IMR-90 (cell line): ENCODE data around the gene GGA3. TPM values are rescaled to one million over a fixed set of nuclear protein-coding genes. Genes with fewer than 3 reads are reported as not detected.

ENCODE experiments used
- ATAC-seq: fragments of 200-7000 bp; cut with Tn5 transposase; 2 replicates; pipeline ENCODE4 v1.9.1; 2020; ENCODE audit warnings: low read depth, mild to moderate bottlenecking, moderate library complexity
- BruUV-seq: library from RNA; stranded (reverse); fragments of 400-500 nt; replicated peaks from 2 replicates; lab custom pipeline; 2021; lab: Mats Ljungman, UMichigan
- CTCF ChIA-PET: fragments of 300-600 bp; formaldehyde crosslinking; extraction: SDS; loops from one replicate; lab custom pipeline; 2021; ENCODE audit warnings: antibody characterized with exemption; lab: Yijun Ruan, JAX
- POLR2A ChIA-PET: fragments of 300-600 bp; sonication (Branson Sonifier 250); formaldehyde crosslinking; loops from one replicate; lab custom pipeline; 2022; ENCODE audit warnings: antibody characterized with exemption; ENCODE audit not compliant: unreplicated experiment; lab: Charles Lee
- DNase-seq: peaks from one replicate; pipeline ENCODE4 v3.0.0; 2013
- H2AFZ ChIP-seq: replicated peaks from 2 replicates; pipeline ENCODE3; 2013; ENCODE audit warnings: low read length, mild to moderate bottlenecking; ENCODE audit not compliant: poor library complexity
- H2AK5ac ChIP-seq: 2 replicates; pipeline ENCODE4 v1.6.1; 2013; ENCODE audit warnings: low read depth, low read length, inconsistent platforms
- H2AK9ac ChIP-seq: replicated peaks from 2 replicates; pipeline ENCODE3; 2013; ENCODE audit warnings: mild to moderate bottlenecking, low read depth, low read length, moderate library complexity; ENCODE audit not compliant: poor library complexity
- H2BK120ac ChIP-seq: 2 replicates; pipeline ENCODE4 v1.6.1; 2013; ENCODE audit warnings: low read depth, low read length, inconsistent platforms
- H2BK15ac ChIP-seq: 3 replicates; pipeline ENCODE4 v1.6.1; 2013; ENCODE audit warnings: low read depth, low read length, inconsistent platforms
- H2BK20ac ChIP-seq: 2 replicates; pipeline ENCODE4 v1.6.1; 2013; ENCODE audit warnings: low read depth, mild to moderate bottlenecking, inconsistent platforms, low read length, moderate library complexity
- H2BK5ac ChIP-seq: 2 replicates; pipeline ENCODE4 v1.6.1; 2013; ENCODE audit warnings: mild to moderate bottlenecking, low read depth, low read length, inconsistent platforms; ENCODE audit not compliant: poor library complexity, severe bottlenecking
- H3K14ac ChIP-seq: replicated peaks from 2 replicates; pipeline ENCODE4 v1.6.1; 2013; ENCODE audit warnings: low read depth, low read length, inconsistent platforms
- H3K18ac ChIP-seq: 2 replicates; pipeline ENCODE4 v1.6.1; 2013; ENCODE audit warnings: low read depth, low read length, control low read depth
- H3K23ac ChIP-seq: 2 replicates; pipeline ENCODE4 v1.6.1; 2013; ENCODE audit warnings: low read depth, low read length, inconsistent platforms
- H3K27ac ChIP-seq: 2 replicates; pipeline ENCODE4 v1.5.1; 2013; ENCODE audit warnings: mild to moderate bottlenecking, control low read depth, low read length; ENCODE audit not compliant: insufficient read depth
- H3K27me3 ChIP-seq: 2 replicates; pipeline ENCODE4 v1.6.1; 2013; ENCODE audit warnings: low read length; ENCODE audit not compliant: control insufficient read depth, insufficient read depth
- H3K36me3 ChIP-seq: 2 replicates; pipeline ENCODE4 v1.6.1; 2013; ENCODE audit warnings: low read length, mixed read lengths; ENCODE audit not compliant: control insufficient read depth, insufficient read depth
- H3K4ac ChIP-seq: 2 replicates; pipeline ENCODE4 v1.6.1; 2013; ENCODE audit warnings: low read depth, low read length, inconsistent platforms
- H3K4me1 ChIP-seq: 2 replicates; pipeline ENCODE4 v1.6.1; 2013; ENCODE audit warnings: low read length, mixed read lengths; ENCODE audit not compliant: control insufficient read depth, insufficient read depth
- H3K4me2 ChIP-seq: 2 replicates; pipeline ENCODE4 v1.6.1; 2013; ENCODE audit warnings: low read depth, mild to moderate bottlenecking, control low read depth, low read length, moderate library complexity
- H3K4me3 ChIP-seq: 2 replicates; pipeline ENCODE4 v1.5.1; 2013; ENCODE audit warnings: low read depth, mild to moderate bottlenecking, control low read depth, low read length, moderate library complexity; ENCODE audit not compliant: insufficient read depth
- H3K56ac ChIP-seq: 2 replicates; pipeline ENCODE4 v1.6.1; 2013; ENCODE audit warnings: low read length, inconsistent platforms; ENCODE audit not compliant: insufficient read depth; ENCODE audit errors: extremely low read depth
- H3K79me1 ChIP-seq, 2 experiments: 2 replicates each; pipeline ENCODE4 v1.6.1; 2013; ENCODE audit warnings: low read length in 2 of 2, inconsistent platforms in 1 of 2, low read depth in 1 of 2
- H3K9ac ChIP-seq: 2 replicates; pipeline ENCODE4 v1.6.1; 2013; ENCODE audit warnings: low read depth, low read length, control low read depth
- H3K9me1 ChIP-seq: 2 replicates; pipeline ENCODE4 v1.6.1; 2013; ENCODE audit warnings: low read length, inconsistent platforms; ENCODE audit not compliant: insufficient read depth
- H3K9me3 ChIP-seq: 2 replicates; pipeline ENCODE4 v1.6.1; 2013; ENCODE audit warnings: low read length; ENCODE audit not compliant: control insufficient read depth, insufficient read depth
- H4K20me1 ChIP-seq: 2 replicates; pipeline ENCODE4 v1.6.1; 2013; ENCODE audit warnings: low read length, inconsistent platforms; ENCODE audit not compliant: insufficient read depth
- H4K5ac ChIP-seq: 2 replicates; pipeline ENCODE4 v1.6.1; 2013; ENCODE audit warnings: mild to moderate bottlenecking, low read depth, low read length, control low read depth
- H4K8ac ChIP-seq, 2 experiments: 2 replicates each; pipeline ENCODE4 v1.6.1; 2013; ENCODE audit warnings: low read depth in 2 of 2, low read length in 2 of 2, control low read depth in 1 of 2, inconsistent platforms in 1 of 2
- H4K91ac ChIP-seq: 2 replicates; pipeline ENCODE4 v1.6.1; 2013; ENCODE audit warnings: low read depth, low read length, inconsistent platforms; ENCODE audit not compliant: insufficient read depth
- ELK1 ChIP-seq: fragments of 150-350 bp; IDR thresholded peaks from 2 replicates; pipeline ENCODE4 v1.6.1; 2016; ENCODE audit warnings: low read depth, mild to moderate bottlenecking, low read length, moderate library complexity, borderline replicate concordance
- FOS ChIP-seq: fragments of 150-350 bp; IDR thresholded peaks from 2 replicates; pipeline ENCODE4 v1.6.1; 2016; ENCODE audit warnings: low read depth, low read length
- USF2 ChIP-seq: fragments of 150-350 bp; IDR thresholded peaks from 2 replicates; pipeline ENCODE4 v1.6.1; 2017; ENCODE audit warnings: mild to moderate bottlenecking, antibody characterized with exemption, low read length, low read depth
- WGBS, 2 experiments: methylation state at CpG; one replicate each; pipeline versions ENCODE4 v1.1.5 to v1.1.7; 2013; ENCODE audit warnings: missing lambda C conversion rate in 2 of 2; ENCODE audit not compliant: insufficient read length in 1 of 2; ENCODE audit errors: extremely low coverage in 2 of 2; 5-methylcytosine and 5-hydroxymethylcytosine counted together
- dilution Hi-C: fragments of 300-500 bp; cut with HindIII; formaldehyde crosslinking; loops from one replicate; pipeline ENCODE4 v1.14.3; 2018; ENCODE audit warnings: low sequenced_read_pairs; ENCODE audit not compliant: unreplicated experiment
- in situ Hi-C: fragments of 300-500 bp; cut with MboI; formaldehyde crosslinking; loops from 3 replicates; pipeline ENCODE4 v1.14.3; 2019; ENCODE audit warnings: low sequenced_read_pairs, inconsistent platforms, mixed read lengths
- intact Hi-C: fragments of 100-400 bp; cut with micrococcal nuclease; formaldehyde crosslinking; loops from 2 replicates; pipeline ENCODE4 v1.10.0; 2022
- polyA plus RNA-seq, 3 experiments: library from polyadenylated mRNA; depleted of rRNA; stranded (reverse); fragments of >200 nt; gene quantifications; 2 replicates each; pipeline ENCODE4 v1.2.3, GENCODE V29; 2012; ENCODE audit warnings: low replicate concordance in 1 of 3
- total RNA-seq: library from RNA; depleted of rRNA; stranded (reverse); fragments of >200 nt; gene quantifications from 2 replicates; pipeline ENCODE4 v1.2.3, GENCODE V29; 2012

Gene GGA3
- total and polyA plus RNA-seq, 2 of the 4 experiments (the other 2 are of a cell fraction) = 15.1 to 35.2 TPM

GRCh38 chr17:75263055-75263454 is 1.6 kb upstream of the GGA3 start:
- no peak overlapping the region for H3K4me2 ChIP-seq
- H3K36me3 ChIP-seq = peaks cover 26% of the 10 kb centered on the region
- H4K8ac ChIP-seq = no peak overlapping the region
- H3K9me3 ChIP-seq = no peaks in the 10 kb centered on the region
- no peak overlapping the region for H4K5ac ChIP-seq
- H3K9ac ChIP-seq = no peak overlapping the region
- H3K9me1 ChIP-seq = peaks cover 7% of the 10 kb centered on the region
- H4K20me1 ChIP-seq = peaks cover 21% of the 10 kb centered on the region; the same call in 1 of the 2 replicates
- no peak overlapping the region for H3K18ac ChIP-seq
- no CpG with 5 or more reads among the region's 4 CpGs for WGBS, 2 experiments
- no peak overlapping the region for H2BK15ac ChIP-seq
- ChIA-PET POLR2A (interaction anchor here (1.5 kb wide), 1 partner anchor 8 kb away, joined by 4 read pairs; the partner anchor contains the start of gene MIF4GD), CTCF (interaction anchor here (0.6 to 3.2 kb wide), 2 partner anchors 8 to 29 kb away, joined by 3 to 18 read pairs; partner anchors contain the start of gene MIF4GD)
- H4K91ac ChIP-seq = no peak overlapping the region
- H2BK20ac ChIP-seq = no peak overlapping the region
- no peak overlapping the region for H2BK120ac ChIP-seq
- dilution Hi-C loops = no loop called here
- H3K56ac ChIP-seq = no peak overlapping the region
- in situ Hi-C loops = no loop called here
- H3K27me3 ChIP-seq = no peaks in the 10 kb centered on the region
- no peak overlapping the region for H3K23ac ChIP-seq
- no peak overlapping the region for H3K4ac ChIP-seq
- H3K79me1 ChIP-seq = peaks cover 37 to 48% of the 10 kb centered on the region in 2 experiments
- H3K4me3 ChIP-seq = no peak overlapping the region
- no peak overlapping the region for H2AK5ac ChIP-seq
- H3K27ac ChIP-seq = no peak overlapping the region
- TF ChIP-seq FOS (no peak), ELK1 (no peak), USF2 (no peak)
- no peak for DNase-seq
- H2AFZ ChIP-seq = no peak overlapping the region
- H2BK5ac ChIP-seq = no peak overlapping the region
- no peak overlapping the region for H3K14ac ChIP-seq
- ATAC-seq = no peak
- BruUV-seq = no TSS peak
- intact Hi-C loops = no loop called here
- H3K4me1 ChIP-seq = peaks cover 3% of the 10 kb centered on the region
- H2AK9ac ChIP-seq = no peak overlapping the region
